KBM-7 (cell line): ENCODE data around the gene RNU4-1.
"Not testable (repeated sequence)": the region's sequence is repeated elsewhere in the genome, so short reads cannot be mapped to it uniquely, and the experiment has no call there.

Experiments
- DNase-seq: peaks from one replicate; pipeline ENCODE4 v3.0.0-alpha.2; 2015
- in situ Hi-C: fragments of 300-500 bp; cut with MboI; formaldehyde crosslinking; loops from 2 replicates; pipeline ENCODE4 v1.14.3; 2020; ENCODE audit warnings: low sequenced_read_pairs, low pct_unique_long_range_greater_than_20kb, mixed read lengths

RNU4-1 gene

GRCh38 chr12:120292661-120293531 lies at the start of gene RNU4-1:
RNU4-1 (minus strand) TSS chr12:120293237.
- DNase-seq, result peak; percentile 95
- in situ Hi-C loops, result no loop called here

- no peak for DNase-seq
- in situ Hi-C loops, result no loop called here
Measured at GRCh38 chr12:120342175-120343038, 49.4 kb upstream of the RNU4-1 start.

- in situ Hi-C loops, result no loop called here
- no peak for DNase-seq
Measured at GRCh38 chr12:120339256-120339655, 46.2 kb upstream of the RNU4-1 start.

DNA sequence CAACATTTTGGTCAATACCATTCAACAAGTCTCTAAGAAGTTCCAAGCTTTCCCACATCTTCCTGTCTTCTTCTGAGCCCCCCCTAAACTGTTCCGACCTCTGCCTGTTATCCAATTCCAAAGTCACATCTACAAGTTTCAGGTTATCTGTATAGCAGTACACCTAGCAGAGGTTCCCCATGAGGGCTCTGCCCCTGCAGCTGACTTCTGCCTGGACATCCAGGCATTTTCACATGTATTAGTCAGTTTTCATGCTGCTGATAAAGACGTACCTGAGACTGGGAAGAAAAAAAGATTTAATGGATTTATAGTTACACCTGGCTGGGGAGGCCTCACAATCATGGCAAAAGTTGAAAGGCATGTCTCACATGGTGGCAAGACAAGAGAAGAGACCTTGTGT lies 44.7 kb upstream of the RNU4-1 start:
- in situ Hi-C loops, result no loop called here
- DNase-seq, result no peak

- in situ Hi-C loops, DNase-seq: not testable (repeated sequence)
Measured at GRCh38 chr12:120336392-120336791, 43.4 kb upstream of the RNU4-1 start.

DNA sequence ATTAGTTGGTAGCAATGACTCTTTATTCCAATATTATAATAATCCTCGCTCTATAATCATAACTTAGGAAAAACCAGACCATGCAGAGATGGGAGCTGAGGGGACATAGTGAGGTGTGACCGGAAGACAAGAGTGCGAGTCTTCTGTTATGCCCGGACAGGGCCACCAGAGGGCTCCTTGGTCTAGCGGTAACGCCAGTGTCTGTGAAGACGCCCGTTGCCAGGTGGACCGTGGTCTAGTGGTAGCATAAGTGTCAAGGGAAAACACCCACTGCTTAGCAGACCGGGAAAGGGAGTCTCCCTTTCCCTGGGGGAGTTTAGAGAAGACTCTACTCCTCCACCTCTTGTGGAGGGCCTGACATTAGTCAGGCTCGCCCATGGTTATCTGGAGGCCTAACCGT lies 42.4 kb upstream of the RNU4-1 start:
- DNase-seq, result peak; percentile 62
- in situ Hi-C loops, result not testable (repeated sequence)

GRCh38 chr12:120332523-120332922 lies 39.5 kb upstream of the RNU4-1 start:
- in situ Hi-C loops, result no loop called here
- no peak for DNase-seq

DNA sequence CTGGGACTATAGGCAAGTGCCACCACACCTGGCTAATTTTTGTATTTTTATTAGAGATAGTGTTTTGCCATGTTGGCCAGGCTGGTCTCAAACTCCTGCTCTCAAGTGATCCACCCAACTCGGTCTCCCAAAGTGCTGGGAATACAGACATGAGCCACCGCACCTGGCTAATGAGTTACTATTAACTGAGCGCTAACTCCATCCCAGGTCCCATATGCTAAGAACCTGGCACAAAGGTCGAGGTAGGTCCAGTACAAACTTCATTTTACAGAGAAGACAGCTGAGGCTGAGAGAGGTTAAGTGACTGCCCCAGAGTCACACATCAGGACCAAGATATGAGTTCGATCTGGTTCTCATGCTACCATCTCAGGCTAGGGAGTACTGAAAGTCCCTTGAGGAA lies 39.0 kb upstream of the RNU4-1 start:
- DNase-seq, result no peak
- in situ Hi-C loops, result no loop called here

GRCh38 chr12:120331390-120331789 lies 38.4 kb upstream of the RNU4-1 start:
- in situ Hi-C loops, result no loop called here
- no peak for DNase-seq

DNA sequence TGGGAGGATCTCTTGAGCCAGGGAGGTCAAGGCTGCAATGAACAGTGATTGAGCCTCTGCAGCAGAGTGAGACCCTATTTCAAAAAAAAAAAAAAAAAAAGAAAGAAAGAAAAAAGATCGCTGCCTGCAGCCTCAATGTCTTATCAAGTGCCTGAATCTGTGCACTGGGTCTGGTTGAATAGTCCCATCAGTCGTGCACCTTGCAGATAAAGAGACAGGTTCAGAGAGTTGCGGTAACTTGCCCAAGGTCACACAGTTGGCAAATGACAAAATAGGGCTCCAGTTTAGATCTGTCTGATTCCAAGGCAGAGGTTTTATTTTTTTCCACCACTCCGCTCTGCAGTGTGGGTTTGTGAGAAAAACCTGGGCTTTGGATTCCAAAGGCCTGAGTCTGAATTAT lies 35.2 kb upstream of the RNU4-1 start:
- in situ Hi-C loops, result no loop called here

GRCh38 chr12:120327593-120327992 lies 34.6 kb upstream of the RNU4-1 start, which contains the start of gene PLA2G1B:
PLA2G1B (minus strand) TSS chr12:120327779; CDS start chr12:120327753, 26 bp downstream.
- in situ Hi-C loops, result no loop called here
- DNase-seq, result no peak

More for the DNA sequence above, 35.2 kb upstream of the RNU4-1 start:
- DNase-seq, result no peak

DNA sequence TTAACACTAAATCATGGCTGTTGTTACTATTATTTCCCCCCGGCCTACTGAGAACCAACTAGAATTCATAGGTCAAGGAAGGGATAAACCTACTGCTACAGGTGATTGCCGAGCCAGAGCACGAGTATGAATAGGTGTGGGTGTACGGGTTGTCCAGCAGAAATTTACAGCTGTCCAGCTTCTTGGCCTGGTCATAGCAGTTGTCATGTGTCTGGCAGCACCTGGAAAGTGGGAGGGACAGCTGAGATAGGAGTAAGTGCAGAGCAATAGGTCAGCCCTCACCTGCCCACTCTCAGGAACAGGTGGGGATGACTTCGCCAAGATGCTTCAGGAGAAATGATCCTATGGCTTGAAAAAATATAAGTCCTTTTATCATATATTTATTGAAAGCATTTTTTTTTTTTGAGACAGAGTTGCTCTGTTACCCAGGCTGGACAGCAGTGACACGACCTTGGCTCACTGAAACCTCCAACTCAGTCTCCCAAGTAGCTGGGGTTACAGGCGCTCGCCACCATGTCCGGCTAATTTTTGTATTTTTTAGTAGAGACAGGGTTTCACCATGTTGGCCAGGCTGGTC lies 31.9 kb upstream of the RNU4-1 start:
- DNase-seq, result no peak
- in situ Hi-C loops, result no loop called here

DNA sequence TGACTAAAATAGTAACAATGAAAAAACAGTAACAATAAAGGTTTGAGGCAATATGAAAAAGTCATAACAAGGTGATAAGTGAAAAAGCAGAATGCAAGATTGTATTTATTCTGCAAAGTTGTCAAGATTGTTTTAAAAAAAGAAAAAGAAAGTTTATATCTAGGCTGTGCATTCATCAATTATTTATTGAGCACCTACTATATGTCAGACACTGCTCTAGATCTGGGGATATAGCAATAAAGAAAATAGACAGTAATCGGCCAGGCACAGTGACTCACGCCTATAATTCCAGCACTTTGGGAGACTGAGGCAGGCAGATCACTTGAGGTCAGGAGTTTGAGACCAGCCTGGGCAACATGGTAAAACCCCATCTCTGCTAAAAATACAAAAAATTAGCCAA lies 30.7 kb upstream of the RNU4-1 start:
- in situ Hi-C loops, result no loop called here
- no peak for DNase-seq

DNA sequence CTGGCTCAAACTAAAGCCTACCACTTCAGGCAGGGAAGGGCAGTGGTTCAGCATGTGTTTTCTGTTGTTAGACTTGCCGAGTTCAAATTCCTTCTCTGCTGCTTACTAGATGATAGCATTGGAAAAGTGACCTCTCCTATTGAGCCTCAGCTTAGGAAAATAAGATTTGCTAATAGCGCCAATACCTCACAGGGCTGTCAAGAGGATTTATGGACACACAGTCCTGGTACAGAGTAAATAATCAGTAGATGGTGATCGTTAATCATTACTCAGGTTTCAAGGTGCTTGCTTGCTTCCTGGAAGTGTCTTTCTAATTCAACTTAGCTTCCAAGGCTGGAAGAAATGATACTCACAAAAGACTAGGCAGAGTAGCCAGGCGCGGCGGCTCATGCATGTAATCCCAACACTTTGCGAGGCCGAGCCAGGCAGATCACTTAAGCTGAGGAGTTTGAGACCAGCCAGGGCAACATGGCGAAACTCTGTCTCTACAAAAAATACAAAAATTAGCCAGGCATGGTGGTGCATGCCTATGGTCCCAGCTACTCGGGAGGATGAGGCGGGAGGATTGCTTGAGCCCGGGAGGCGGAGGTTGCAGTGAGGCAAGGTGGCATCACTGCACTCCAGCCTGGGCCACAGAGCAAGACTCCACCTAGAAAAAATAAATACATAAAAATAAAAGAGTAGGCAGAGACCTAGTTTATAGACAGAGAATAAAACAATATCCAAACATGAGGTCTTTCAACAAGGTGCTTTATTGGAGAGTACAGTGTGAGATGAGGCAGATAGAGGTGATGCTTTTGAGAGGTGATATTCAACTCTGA lies 28.6 kb upstream of the RNU4-1 start:
- DNase-seq, result no peak
- in situ Hi-C loops, result no loop called here

DNA sequence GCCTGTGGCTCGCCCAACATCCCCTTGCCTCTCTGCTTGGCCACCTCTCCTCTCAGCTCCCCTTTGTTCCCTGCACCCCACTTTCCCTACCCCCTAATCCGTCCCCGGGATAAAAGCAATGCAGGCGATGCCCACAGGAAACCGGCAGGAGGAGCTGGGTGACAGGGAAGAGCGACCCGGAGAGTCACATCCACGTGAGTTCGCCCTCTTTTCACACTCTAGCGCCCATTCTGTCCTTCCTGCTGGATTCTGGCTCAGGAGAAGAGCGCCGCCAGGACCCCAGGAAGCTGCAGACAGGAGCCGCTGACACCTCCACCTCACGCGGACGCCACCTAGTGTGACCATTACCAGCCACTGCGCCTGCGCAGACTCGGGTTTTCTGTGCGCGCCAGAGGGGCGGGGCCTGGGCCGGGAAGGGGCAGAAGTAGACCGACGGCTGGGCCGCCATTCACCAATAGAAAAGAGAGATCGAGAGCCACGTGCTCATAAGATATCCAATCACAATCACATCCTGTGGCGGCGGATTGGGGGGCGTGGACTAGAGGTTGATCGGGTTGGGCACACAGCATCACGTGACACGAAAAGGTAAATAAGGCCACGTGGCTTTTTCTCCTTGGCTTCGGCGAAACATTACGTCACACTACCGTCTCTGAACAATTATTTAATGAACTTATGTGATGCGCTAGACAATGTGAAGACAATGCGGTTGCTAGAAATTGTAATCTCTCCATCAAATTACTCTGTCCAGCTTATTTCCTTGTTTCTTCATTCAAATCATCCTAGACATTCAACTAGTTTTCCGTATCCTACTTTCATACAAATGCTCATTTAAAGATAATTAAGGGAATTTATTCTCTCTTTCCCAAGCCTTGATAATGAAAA lies 24.4 kb upstream of the RNU4-1 start:
- in situ Hi-C loops, result no loop called here

GRCh38 chr12:120316798-120317223 lies 23.8 kb upstream of the RNU4-1 start:
- DNase-seq, result no peak
- in situ Hi-C loops, result no loop called here

More for the DNA sequence above, 24.4 kb upstream of the RNU4-1 start:
- peak; percentile 100 for DNase-seq

DNA sequence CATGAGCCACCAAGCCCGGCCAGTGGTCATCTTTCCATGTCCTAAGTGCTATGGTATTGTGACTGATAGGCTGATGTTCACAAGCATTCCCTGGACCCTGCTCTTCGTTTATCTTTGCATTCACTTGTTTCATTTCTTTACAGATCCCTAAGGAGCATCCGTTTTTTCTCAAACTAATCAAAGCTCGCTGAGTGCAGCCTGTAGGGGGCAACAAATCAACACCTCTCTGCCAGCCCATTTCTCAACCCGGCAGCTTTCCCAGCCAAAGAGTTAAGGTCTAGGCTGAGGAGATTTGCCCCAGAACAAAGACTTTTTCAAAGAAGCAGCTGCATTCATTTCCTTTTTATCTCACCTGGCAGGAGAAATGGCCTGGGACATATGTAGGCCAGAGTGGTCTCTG lies 21.2 kb upstream of the RNU4-1 start:
- in situ Hi-C loops, result no loop called here
- DNase-seq, result no peak
